HepG2 (cell line): ENCODE measurements around the gene DNM1. TPM values are rescaled to one million over a fixed set of nuclear protein-coding genes. Genes with fewer than 3 reads are reported as not detected.

Experiments used
- ATAC-seq: fragments of 200-7000 bp; cut with Tn5 transposase; 3 replicates; pipeline ENCODE4 v1.9.1; 2020; ENCODE audit warnings: mild to moderate bottlenecking, moderate library complexity
- BruUV-seq: library from RNA; stranded (reverse); fragments of 400-500 nt; replicated peaks from 2 replicates; lab custom pipeline; 2021; lab: Mats Ljungman, UMichigan
- CTCF ChIA-PET: fragments of 300-600 bp; formaldehyde crosslinking; extraction: SDS; loops from one replicate; lab custom pipeline; 2021; ENCODE audit warnings: low total read pairs, inconsistent platforms, low intra/inter-chr PET ratio; lab: Yijun Ruan, JAX
- POLR2A ChIA-PET: fragments of 350-600 bp; sonication (Branson Sonifier 250); formaldehyde crosslinking; loops from one replicate; lab custom pipeline; 2020; ENCODE audit warnings: antibody characterized with exemption, inconsistent platforms; lab: Yijun Ruan, JAX
- DNase-seq: peaks from one replicate; pipeline ENCODE4 v3.0.0-alpha.2; 2015; ENCODE audit warnings: low spot score
- FAIRE-seq: peaks from 3 replicates; lab custom pipeline; 2011; peaks lifted over from hg19 to GRCh38; lab: Jason Lieb, UNC
- H2AFZ ChIP-seq: one replicate; pipeline ENCODE4 v1.6.1; 2011; ENCODE audit warnings: low read length, inconsistent platforms
- H3K27ac ChIP-seq: fragments of 300-600 bp; 3 replicates; pipeline ENCODE4 v1.8.0; 2011; ENCODE audit warnings: mixed run types, mild to moderate bottlenecking, mixed read lengths, low read length, inconsistent platforms; ENCODE audit not compliant: insufficient read depth; ENCODE audit errors: extremely low read length
- H3K27me3 ChIP-seq, 2 experiments: fragments of 200-600 bp in 1 of 2; 2 replicates in 1 of 2; 3 replicates in 1 of 2; pipeline versions ENCODE4 v1.6.0 to v1.8.0; 2011; ENCODE audit warnings: low read length in 2 of 2, mild to moderate bottlenecking in 2 of 2, moderate library complexity in 2 of 2, inconsistent platforms in 1 of 2; ENCODE audit not compliant: insufficient read depth in 2 of 2, control insufficient read depth in 1 of 2
- H3K36me3 ChIP-seq, 2 experiments: fragments of 200-600 bp in 1 of 2; replicated peaks in 1 of 2; 2 replicates in 1 of 2; 3 replicates in 1 of 2; pipeline versions ENCODE4 v1.5.1 to v1.8.0; 2011; ENCODE audit warnings: low read length in 2 of 2, inconsistent platforms in 1 of 2; ENCODE audit not compliant: insufficient read depth in 2 of 2, control insufficient read depth in 1 of 2
- H3K4me1 ChIP-seq: 2 replicates; pipeline ENCODE4 v1.5.1; 2012; ENCODE audit warnings: low read length, inconsistent platforms; ENCODE audit not compliant: insufficient read depth
- H3K4me2 ChIP-seq: 2 replicates; pipeline ENCODE4 v1.6.0; 2011; ENCODE audit warnings: low read depth, low read length, inconsistent platforms
- H3K4me3 ChIP-seq, 3 experiments: fragments of 200-600 bp in 1 of 3; sonication (generic), shearing (Covaris generic) in 1 of 3; replicated peaks in 1 of 3; 2 replicates each; pipeline ENCODE4 v1.5.1; 2011 to 2016; ENCODE audit warnings: low read length in 3 of 3, inconsistent platforms in 2 of 3, low read depth in 2 of 3, mild to moderate bottlenecking in 2 of 3, control low read depth in 1 of 3, mixed read lengths in 1 of 3; ENCODE audit not compliant: insufficient read depth in 1 of 3
- H3K79me2 ChIP-seq: one replicate; pipeline ENCODE4 v1.6.1; 2011; ENCODE audit warnings: low read length, inconsistent platforms; ENCODE audit not compliant: insufficient read depth
- H3K9ac ChIP-seq: 2 replicates; pipeline ENCODE4 v1.6.0; 2011; ENCODE audit warnings: mild to moderate bottlenecking, low read depth, low read length, inconsistent platforms; ENCODE audit not compliant: insufficient read depth
- H3K9me3 ChIP-seq: 2 replicates; pipeline ENCODE4 v1.5.1; 2012; ENCODE audit warnings: mild to moderate bottlenecking, low read length
- H4K20me1 ChIP-seq: 2 replicates; pipeline ENCODE4 v1.6.0; 2011; ENCODE audit warnings: inconsistent platforms, mild to moderate bottlenecking, low read length, moderate library complexity; ENCODE audit not compliant: insufficient read depth
- CHD4 ChIP-seq: fragments of 200-600 bp; sonication (generic); IDR thresholded peaks from 2 replicates; pipeline ENCODE4 v1.7.0; 2017; ENCODE audit warnings: mild to moderate bottlenecking, low read length, borderline replicate concordance
- ISL2 ChIP-seq: sonication (generic); formaldehyde crosslinking; IDR thresholded peaks from 2 replicates; pipeline ENCODE4 v1.5.0; 2020; ENCODE audit warnings: missing genetic modification reagents
- REPIN1 ChIP-seq: sonication (generic); formaldehyde crosslinking; IDR thresholded peaks from 2 replicates; pipeline ENCODE4 v1.8.0; 2022; ENCODE audit warnings: missing genetic modification reagents, low read depth, mild to moderate bottlenecking, borderline replicate concordance
- TAF15 ChIP-seq: fragments of 200-400 bp; formaldehyde crosslinking; IDR thresholded peaks from one replicate; pipeline ENCODE4 v1.6.1; 2018; ENCODE audit warnings: mild to moderate bottlenecking, low read depth, low read length; ENCODE audit not compliant: poor library complexity, severe bottlenecking
- TBL1XR1 ChIP-seq: fragments of 150-350 bp; IDR thresholded peaks from 2 replicates; pipeline ENCODE4 v1.6.1; 2014; ENCODE audit warnings: borderline replicate concordance, low read length; ENCODE audit not compliant: partially characterized antibody
- ZBTB3 ChIP-seq: sonication (generic); formaldehyde crosslinking; IDR thresholded peaks from 2 replicates; pipeline ENCODE4 v1.4.0; 2020; ENCODE audit warnings: low read depth, mild to moderate bottlenecking, moderate library complexity, missing genetic modification reagents, borderline replicate concordance
- ZKSCAN8 ChIP-seq: IDR thresholded peaks from 2 replicates; pipeline ENCODE4 v1.6.1; 2016; ENCODE audit warnings: borderline replicate concordance, missing genetic modification reagents, missing compliant biosample characterization
- ZNF225 ChIP-seq: sonication (generic); formaldehyde crosslinking; IDR thresholded peaks from 2 replicates; pipeline ENCODE4 v1.4.0; 2020; ENCODE audit warnings: mild to moderate bottlenecking, missing genetic modification reagents
- ZNF605 ChIP-seq: sonication (generic); formaldehyde crosslinking; IDR thresholded peaks from 2 replicates; pipeline ENCODE4 v1.8.0; 2022; ENCODE audit warnings: mild to moderate bottlenecking, missing genetic modification reagents
- ZNF629 ChIP-seq: sonication (generic); formaldehyde crosslinking; conservative IDR thresholded peaks from 2 replicates; pipeline ENCODE4 v1.5.0; 2020; ENCODE audit warnings: missing genetic modification reagents
- ZNF75D ChIP-seq: sonication (generic); formaldehyde crosslinking; IDR thresholded peaks from 2 replicates; pipeline ENCODE4 v1.8.1; 2023; ENCODE audit warnings: missing genetic modification reagents, mild to moderate bottlenecking, borderline replicate concordance
- ZNF766 ChIP-seq: sonication (generic); formaldehyde crosslinking; IDR thresholded peaks from 2 replicates; pipeline ENCODE4 v1.5.0; 2020; ENCODE audit warnings: missing genetic modification reagents, borderline replicate concordance
- WGBS: methylation state at CpG from one replicate; pipeline ENCODE4 v1.1.6; 2017; ENCODE audit warnings: low lambda C conversion rate; 5-methylcytosine and 5-hydroxymethylcytosine counted together
- in situ Hi-C: cut with HindIII; loops from 2 replicates; pipeline ENCODE4 v1.10.0; 2017; ENCODE audit warnings: low pct_unique_long_range_greater_than_20kb; ENCODE audit not compliant: extremely low pct_ligation_motif_present
- intact Hi-C: fragments of 100-400 bp; cut with micrococcal nuclease; formaldehyde crosslinking; loops from one replicate; pipeline ENCODE4 v1.10.0; 2022; ENCODE audit not compliant: unreplicated experiment
- polyA plus RNA-seq, 8 experiments: library from polyadenylated mRNA; depleted of rRNA in 3 of 8; stranded (reverse) in 7 of 8; unstranded in 1 of 8; fragments of >200 nt; fragmentation: Illumina TruSeq in 4 of 8; extraction: Trizol in 4 of 8; gene quantifications; 2 replicates each; pipeline versions ENCODE4 v1.2.1 to v1.2.3, GENCODE V29; 2011 to 2016; ENCODE audit warnings: low read depth in 4 of 8, missing spikeins in 1 of 8, mixed read lengths in 1 of 8; ENCODE audit not compliant: insufficient read depth in 1 of 8
- total RNA-seq, 5 experiments: library from RNA; depleted of rRNA; stranded (reverse); fragments of >200 nt; fragmentation: Illumina TruSeq; extraction: Trizol; gene quantifications; 2 replicates each; pipeline ENCODE4 v1.2.3, GENCODE V29; 2016; ENCODE audit warnings: low read depth in 1 of 5
- TF ChIP-seq, protein P1 (sequence below): sonication (generic); formaldehyde crosslinking; IDR thresholded peaks from 2 replicates; pipeline ENCODE4 v1.5.1; 2020; ENCODE audit warnings: missing genetic modification reagents, mild to moderate bottlenecking, borderline replicate concordance
- TF ChIP-seq, protein P2 (sequence below): sonication (generic); formaldehyde crosslinking; IDR thresholded peaks from 2 replicates; pipeline ENCODE4 v1.4.0; 2020; ENCODE audit warnings: missing genetic modification reagents

DNM1 gene
- total and polyA plus RNA-seq, 2 of the 13 experiments (the other 11 are each of a cell fraction or from before 2014, with no cell fraction given), result 0.13 to 0.58 TPM

DNA sequence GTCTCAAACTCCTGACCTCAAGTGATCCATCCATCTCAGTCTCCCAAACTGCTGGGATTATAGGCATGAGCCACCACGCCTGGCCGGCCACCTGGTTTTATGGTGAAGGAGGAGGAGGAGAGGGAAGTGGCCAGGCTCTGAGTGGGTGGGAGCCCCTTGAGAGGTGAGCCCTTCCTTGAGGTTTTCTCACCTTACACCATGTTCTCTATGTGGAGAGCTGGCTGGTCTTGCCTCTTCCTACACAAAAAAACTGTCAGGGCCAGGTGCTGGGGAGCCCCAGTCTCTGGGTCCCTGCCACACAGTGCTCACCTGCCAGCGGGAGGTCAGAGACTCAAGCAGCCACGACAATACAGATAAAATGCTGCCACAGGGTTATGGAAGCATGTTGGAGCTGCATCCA, 91.0 kb downstream of the DNM1 start:
- H4K20me1 ChIP-seq, result no peaks in the 10 kb centered on the region
- no peaks in the 10 kb centered on the region for H3K36me3 ChIP-seq
- H3K27ac ChIP-seq, result no peak overlapping the region
- intact Hi-C loops (loop anchor here (2.0 kb wide), 1 partner anchor 69 kb away; no protein-coding TSS in a partner anchor), in situ Hi-C loops (no loop called here)
- H3K9ac ChIP-seq, result no peak overlapping the region
- H3K4me2 ChIP-seq, result no peak overlapping the region
- ChIA-PET POLR2A (interaction anchor here (2.8 kb wide), 1 partner anchor 18 kb away, joined by 21 read pairs; the partner anchor contains the start of genes GOLGA2 and SWI5), CTCF (interaction anchor here (3.1 kb wide), 1 partner anchor 47 kb away, joined by 29 read pairs; the partner anchor contains the start of gene SLC27A4)
- no peak overlapping the region for H2AFZ ChIP-seq
- no TSS peak for BruUV-seq
- DNase-seq (no peak), ATAC-seq (no peak), FAIRE-seq (no peak)
- H3K27me3 ChIP-seq, result no peaks in the 10 kb centered on the region; a peak in 2 of 5 replicates
- TF ChIP-seq ZNF75D (CRISPR knock-in tag) (no peak), ZNF225 (CRISPR knock-in tag) (no peak), ZBTB3 (no peak), ZNF766 (CRISPR knock-in tag) (no peak), TBL1XR1 (no peak), ISL2 (no peak), REPIN1 (no peak), ZNF629 (CRISPR knock-in tag) (no peak), ZNF605 (CRISPR knock-in tag) (no peak), TAF15 (no peak), CHD4 (no peak), ZKSCAN8 (CRISPR knock-in tag) (no peak)
- TF ChIP-seq, protein P1, sequence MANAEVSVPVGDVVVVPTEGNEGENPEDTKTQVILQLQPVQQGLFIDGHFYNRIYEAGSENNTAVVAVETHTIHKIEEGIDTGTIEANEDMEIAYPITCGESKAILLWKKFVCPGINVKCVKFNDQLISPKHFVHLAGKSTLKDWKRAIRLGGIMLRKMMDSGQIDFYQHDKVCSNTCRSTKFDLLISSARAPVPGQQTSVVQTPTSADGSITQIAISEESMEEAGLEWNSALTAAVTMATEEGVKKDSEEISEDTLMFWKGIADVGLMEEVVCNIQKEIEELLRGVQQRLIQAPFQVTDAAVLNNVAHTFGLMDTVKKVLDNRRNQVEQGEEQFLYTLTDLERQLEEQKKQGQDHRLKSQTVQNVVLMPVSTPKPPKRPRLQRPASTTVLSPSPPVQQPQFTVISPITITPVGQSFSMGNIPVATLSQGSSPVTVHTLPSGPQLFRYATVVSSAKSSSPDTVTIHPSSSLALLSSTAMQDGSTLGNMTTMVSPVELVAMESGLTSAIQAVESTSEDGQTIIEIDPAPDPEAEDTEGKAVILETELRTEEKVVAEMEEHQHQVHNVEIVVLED (CRISPR knock-in tag), result no peak
- TF ChIP-seq, protein P2, sequence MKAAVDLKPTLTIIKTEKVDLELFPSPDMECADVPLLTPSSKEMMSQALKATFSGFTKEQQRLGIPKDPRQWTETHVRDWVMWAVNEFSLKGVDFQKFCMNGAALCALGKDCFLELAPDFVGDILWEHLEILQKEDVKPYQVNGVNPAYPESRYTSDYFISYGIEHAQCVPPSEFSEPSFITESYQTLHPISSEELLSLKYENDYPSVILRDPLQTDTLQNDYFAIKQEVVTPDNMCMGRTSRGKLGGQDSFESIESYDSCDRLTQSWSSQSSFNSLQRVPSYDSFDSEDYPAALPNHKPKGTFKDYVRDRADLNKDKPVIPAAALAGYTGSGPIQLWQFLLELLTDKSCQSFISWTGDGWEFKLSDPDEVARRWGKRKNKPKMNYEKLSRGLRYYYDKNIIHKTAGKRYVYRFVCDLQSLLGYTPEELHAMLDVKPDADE (CRISPR knock-in tag), result no peak
- no peaks in the 10 kb centered on the region for H3K9me3 ChIP-seq
- no peaks in the 10 kb centered on the region for H3K79me2 ChIP-seq
- 100% methylated on average over 4 of the region's 4 CpGs for WGBS
- H3K4me1 ChIP-seq, result peaks cover 30% of the 10 kb centered on the region
- H3K4me3 ChIP-seq, result no peak overlapping the region
